Stimulated activated naive CD8-positive, alpha-beta T cell treated with anti-CD3 and anti-CD28 coated beads, Interleukin-15, amount 100 ng/mL, for 72 hours (primary cell): ENCODE data around the gene CALHM3.
A peak's percentile ranks its signal among the peaks of the same experiment; 100 is the strongest.

Experiments used
- ATAC-seq: fragments of 150-1000 bp; cut with Tn5 transposase; 2 replicates; pipeline ENCODE4 v1.10.0; 2021; ENCODE audit warnings: mild to moderate bottlenecking, moderate library complexity
- DNase-seq, 2 donors: peaks; one replicate each; pipeline ENCODE4 v3.0.0; 2021 to 2022
- H3K27ac Mint-ChIP-seq, 2 donors: one replicate each; pipeline ENCODE4 v1.8.0; 2022; ENCODE audit warnings: mild to moderate bottlenecking in 2 of 2, mixed read lengths in 2 of 2, moderate library complexity in 2 of 2
- H3K27me3 Mint-ChIP-seq: one replicate; pipeline ENCODE4 v1.8.0; 2022; ENCODE audit warnings: mixed read lengths
- H3K4me1 Mint-ChIP-seq: one replicate; pipeline ENCODE4 v1.8.0; 2022; ENCODE audit warnings: mild to moderate bottlenecking, mixed read lengths
- H3K4me3 Mint-ChIP-seq, 2 donors: one replicate each; pipeline ENCODE4 v1.8.0; 2022; ENCODE audit warnings: mild to moderate bottlenecking in 2 of 2, mixed read lengths in 2 of 2, moderate library complexity in 1 of 2
- H3K9me3 Mint-ChIP-seq, 2 donors: one replicate each; pipeline ENCODE4 v1.8.0; 2022; ENCODE audit warnings: mixed read lengths in 2 of 2

Gene CALHM3

GRCh38 chr10:103450201-103450695, 28.8 kb downstream of the CALHM3 start:
- Mint-ChIP-seq H3K27me3 (no peaks in the 10 kb centered on the region), H3K4me1 (peaks cover 48% of the 10 kb centered on the region), H3K27ac (no peak overlapping the region), H3K9me3 (no peaks in the 10 kb centered on the region), H3K4me3 (peak overlapping the region; percentile 41 to 65)
- ATAC-seq (no peak), DNase-seq (no peak)

DNA sequence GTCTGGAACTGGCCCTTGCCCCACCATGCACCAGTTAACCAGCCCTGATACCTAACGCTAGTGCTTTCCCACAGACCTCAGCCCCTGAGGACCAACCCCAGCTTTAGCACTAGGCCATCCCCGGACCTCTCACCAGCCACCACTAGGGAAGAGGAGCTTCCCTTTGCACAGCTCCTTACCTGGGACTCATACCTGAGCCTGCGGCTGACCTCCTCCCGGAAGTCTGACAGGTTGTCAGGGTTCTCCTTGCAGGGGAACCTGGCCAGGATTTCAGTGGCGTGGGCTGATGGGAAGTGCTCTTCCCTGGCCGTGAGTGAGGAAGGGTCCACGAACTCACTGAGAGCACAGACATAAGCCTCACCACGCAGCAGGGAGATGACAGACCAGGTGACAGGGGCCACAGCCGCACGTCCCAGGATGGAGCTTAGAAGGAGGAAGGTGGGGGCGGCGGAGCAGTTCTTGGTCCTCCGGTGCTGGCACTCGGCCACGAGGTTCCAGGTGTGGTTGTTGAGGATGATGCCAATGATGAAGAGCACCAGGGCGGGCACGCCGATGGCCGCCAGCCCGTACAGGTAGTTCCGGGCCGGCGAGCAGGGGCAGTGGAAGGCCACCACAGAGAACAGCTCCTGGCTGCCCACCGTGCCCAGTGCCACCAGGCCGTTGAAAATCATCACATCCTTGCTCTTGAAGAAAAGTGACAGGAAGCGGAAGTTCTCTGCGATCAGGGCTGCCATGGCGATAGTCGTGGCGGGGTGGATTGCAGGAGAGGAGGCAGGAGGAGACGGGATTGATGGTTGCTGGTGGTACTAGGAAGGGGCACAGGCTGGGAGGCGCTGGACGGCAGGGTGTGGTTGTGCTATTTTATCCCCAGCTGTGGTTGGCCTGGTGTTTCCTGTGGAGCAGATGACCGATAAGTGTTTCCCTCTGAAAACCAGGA, 29.6 kb downstream of the CALHM3 start:
- DNase-seq (no peak), ATAC-seq (no peak)
- Mint-ChIP-seq H3K27me3 (no peaks in the 10 kb centered on the region), H3K27ac (peak overlapping the region; percentile 2 to 30), H3K9me3 (no peaks in the 10 kb centered on the region), H3K4me3 (no peak overlapping the region), H3K4me1 (peaks cover 48% of the 10 kb centered on the region)

DNA sequence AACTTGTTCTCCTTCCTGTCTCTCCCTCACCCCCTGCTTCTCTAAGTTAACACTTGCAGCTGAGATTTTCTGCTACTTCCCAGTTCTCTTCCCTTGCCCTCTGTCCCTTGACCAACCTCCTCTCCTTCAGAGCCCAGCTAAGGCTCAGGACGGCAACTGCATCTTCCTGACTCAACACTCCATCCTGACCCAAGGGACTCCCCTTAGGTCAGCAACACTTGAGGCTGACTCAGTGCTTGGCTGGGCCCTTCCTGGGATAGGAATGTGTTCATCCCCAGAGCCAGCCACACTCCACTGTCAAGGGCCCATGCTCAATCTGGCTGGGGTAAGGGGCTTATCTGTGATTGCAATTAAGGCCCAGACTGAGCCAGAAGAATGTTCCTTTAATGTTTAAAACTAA, 30.3 kb downstream of the CALHM3 start:
- H3K27ac Mint-ChIP-seq = peak overlapping the region; percentile 44 to 45
- no peak for DNase-seq
- H3K4me3 Mint-ChIP-seq = no peak overlapping the region
- H3K27me3 Mint-ChIP-seq = no peaks in the 10 kb centered on the region
- H3K4me1 Mint-ChIP-seq = peaks cover 47% of the 10 kb centered on the region
- ATAC-seq = no peak
- H3K9me3 Mint-ChIP-seq = no peaks in the 10 kb centered on the region

DNA sequence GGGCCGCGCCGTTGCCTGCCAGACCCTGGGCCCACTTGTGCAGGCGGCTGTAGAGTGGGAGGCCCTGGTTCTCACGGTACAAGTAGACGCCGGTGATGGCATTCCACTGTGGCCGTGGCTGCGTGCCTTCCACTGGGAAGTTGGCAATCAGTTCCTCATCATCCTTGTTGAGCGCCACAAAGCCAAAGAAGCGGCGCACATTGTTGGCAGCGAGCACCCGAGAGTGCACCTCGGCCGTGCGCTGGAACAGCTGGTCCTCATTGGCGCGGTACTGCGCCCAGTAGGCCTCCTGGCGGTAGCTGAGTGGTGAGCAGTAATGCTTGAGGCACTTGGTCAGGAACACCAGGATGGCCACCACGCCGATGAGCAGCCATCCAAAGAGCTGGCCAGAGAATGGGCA, 31.9 kb downstream of the CALHM3 start:
- DNase-seq (no peak), ATAC-seq (no peak)
- Mint-ChIP-seq H3K27me3 (no peaks in the 10 kb centered on the region), H3K4me1 (peaks cover 34% of the 10 kb centered on the region), H3K27ac (no peak overlapping the region), H3K9me3 (no peaks in the 10 kb centered on the region), H3K4me3 (no peak overlapping the region)

DNA sequence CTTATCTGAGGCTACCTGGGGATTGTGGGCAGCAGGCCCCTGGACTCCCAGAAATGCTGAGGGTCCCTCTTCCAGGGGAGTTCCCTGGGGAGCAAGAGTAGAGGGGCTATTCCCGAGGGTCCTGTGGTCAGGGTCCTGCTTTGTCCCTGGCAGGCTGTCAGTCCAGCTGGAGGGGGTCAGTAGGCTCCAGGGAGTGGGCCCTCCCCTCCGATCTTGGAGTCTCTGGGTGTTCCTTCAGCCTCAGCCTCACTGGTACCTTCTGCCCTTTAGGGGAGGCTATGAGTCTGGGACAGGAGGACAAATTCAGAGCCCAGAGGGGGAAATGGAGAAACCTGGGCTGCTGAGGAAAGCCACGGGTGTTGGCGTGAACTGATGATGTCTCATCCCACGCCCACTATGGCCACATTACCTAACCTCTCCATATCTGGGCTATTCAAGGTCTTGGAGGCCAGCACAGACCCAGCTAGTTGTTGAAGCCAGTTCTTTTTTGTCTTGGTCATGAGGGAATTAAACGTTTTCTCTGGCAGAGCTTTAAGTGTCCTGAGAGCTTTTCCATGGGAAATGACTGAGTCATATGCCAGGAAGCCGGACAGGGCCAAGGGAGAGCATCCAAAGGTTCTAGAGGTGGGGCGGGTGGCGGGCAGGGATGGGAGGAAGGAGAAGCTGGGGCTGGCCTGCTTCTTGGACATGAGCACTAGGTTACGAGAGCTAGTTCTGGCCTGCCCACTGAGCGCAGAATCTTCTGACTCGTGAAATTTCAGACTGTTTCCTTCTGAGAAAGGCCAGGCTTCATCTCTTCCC, 33.1 kb downstream of the CALHM3 start:
- ATAC-seq = no peak
- H3K4me1 Mint-ChIP-seq = peaks cover 24% of the 10 kb centered on the region
- H3K27me3 Mint-ChIP-seq = no peaks in the 10 kb centered on the region
- no peaks in the 10 kb centered on the region for H3K9me3 Mint-ChIP-seq
- no peak overlapping the region for H3K4me3 Mint-ChIP-seq
- no peak overlapping the region for H3K27ac Mint-ChIP-seq
- no peak for DNase-seq

DNA sequence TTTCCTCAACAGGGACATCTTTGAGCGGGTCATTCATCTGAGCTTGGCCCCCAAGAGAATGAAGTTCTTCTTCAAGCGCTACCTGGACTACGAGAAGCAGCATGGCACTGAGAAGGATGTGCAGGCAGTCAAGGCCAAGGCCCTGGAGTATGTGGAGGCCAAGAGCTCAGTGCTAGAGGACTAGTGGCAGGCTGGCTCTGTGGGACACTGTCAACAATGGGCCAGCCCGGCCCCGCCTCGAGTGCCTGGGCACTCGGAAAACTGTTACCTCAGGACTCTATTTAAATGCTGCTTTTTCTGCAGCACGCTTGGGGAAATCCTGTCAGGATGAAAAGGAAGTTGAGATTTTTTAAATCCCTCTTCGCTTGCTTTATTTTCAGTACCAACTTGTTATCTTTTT, 33.7 kb downstream of the CALHM3 start:
- Mint-ChIP-seq H3K27me3 (no peaks in the 10 kb centered on the region), H3K9me3 (no peaks in the 10 kb centered on the region), H3K4me1 (peaks cover 18% of the 10 kb centered on the region), H3K4me3 (no peak overlapping the region), H3K27ac (no peak overlapping the region)
- DNase-seq (no peak), ATAC-seq (no peak)

- Mint-ChIP-seq H3K27ac (no peak overlapping the region), H3K4me3 (no peak overlapping the region), H3K4me1 (peaks cover 10% of the 10 kb centered on the region), H3K27me3 (no peaks in the 10 kb centered on the region), H3K9me3 (no peaks in the 10 kb centered on the region)
- DNase-seq (no peak), ATAC-seq (no peak)
Measured at GRCh38 chr10:103444478-103444877, 34.6 kb downstream of the CALHM3 start.

- DNase-seq = no peak
- Mint-ChIP-seq H3K9me3 (no peaks in the 10 kb centered on the region), H3K27ac (peak overlapping the region in 1 of 2 donors; percentile 94), H3K4me1 (peaks cover 2% of the 10 kb centered on the region), H3K27me3 (no peaks in the 10 kb centered on the region), H3K4me3 (no peak overlapping the region)
- ATAC-seq = no peak
Measured at GRCh38 chr10:103443475-103444185, 35.4 kb downstream of the CALHM3 start.

- Mint-ChIP-seq H3K27ac (peak overlapping the region; percentile 68 to 90), H3K9me3 (no peaks in the 10 kb centered on the region), H3K4me3 (no peak overlapping the region), H3K27me3 (no peaks in the 10 kb centered on the region), H3K4me1 (no peaks in the 10 kb centered on the region)
- no peak for ATAC-seq
- no peak for DNase-seq
Measured at GRCh38 chr10:103442031-103442461, 37.0 kb downstream of the CALHM3 start.

DNA sequence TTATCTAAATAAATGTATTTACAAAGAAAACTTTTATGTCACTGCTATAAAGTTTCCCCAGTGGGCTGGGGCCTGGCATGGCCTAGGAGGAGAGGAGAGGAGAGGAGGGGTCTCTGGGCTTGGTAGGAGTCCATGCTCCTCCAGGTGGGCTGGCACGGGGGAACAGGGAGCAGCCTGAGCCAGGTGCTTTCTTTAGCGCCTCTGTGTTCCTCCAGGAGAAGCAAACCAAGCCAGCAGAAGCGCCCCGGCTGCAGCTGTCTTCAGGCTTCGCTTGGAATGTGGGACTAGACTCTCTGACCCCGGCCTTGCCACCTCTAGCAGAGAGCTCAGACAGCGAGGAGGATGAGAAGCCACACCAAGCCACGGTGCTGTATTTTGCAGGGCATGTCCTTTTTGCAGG, 37.4 kb downstream of the CALHM3 start:
- no peak overlapping the region for H3K4me3 Mint-ChIP-seq
- peak overlapping the region; percentile 64 to 90 for H3K27ac Mint-ChIP-seq
- no peaks in the 10 kb centered on the region for H3K9me3 Mint-ChIP-seq
- H3K4me1 Mint-ChIP-seq = no peaks in the 10 kb centered on the region
- no peaks in the 10 kb centered on the region for H3K27me3 Mint-ChIP-seq
- no peak for ATAC-seq
- no peak for DNase-seq

DNA sequence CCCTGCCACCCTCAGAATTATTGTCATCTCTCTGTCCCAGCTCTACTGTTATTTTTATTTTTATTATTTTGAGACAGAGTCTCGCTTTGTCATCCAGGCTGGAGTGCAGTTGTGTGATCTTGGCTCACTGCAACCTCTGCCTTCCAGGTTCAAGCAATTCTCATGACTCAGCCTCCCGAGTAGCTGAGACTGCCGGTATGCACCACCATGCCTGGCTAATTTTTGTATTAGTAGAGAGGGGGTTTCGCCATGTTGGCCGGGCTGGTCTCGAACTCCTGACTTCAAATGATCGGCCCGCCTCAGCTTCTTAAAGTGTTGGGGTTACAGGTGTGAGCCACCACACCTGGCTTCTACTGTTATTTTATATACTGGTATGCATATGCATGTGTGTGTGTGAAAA, 37.8 kb downstream of the CALHM3 start:
- H3K4me1 Mint-ChIP-seq = no peaks in the 10 kb centered on the region

GRCh38 chr10:103440416-103440815, 38.6 kb downstream of the CALHM3 start:
- ATAC-seq (no peak), DNase-seq (no peak)
- H3K27me3 Mint-ChIP-seq = no peaks in the 10 kb centered on the region
- peak overlapping the region in 1 of 2 donors; percentile 87 for H3K27ac Mint-ChIP-seq
- no peaks in the 10 kb centered on the region for H3K9me3 Mint-ChIP-seq
- no peak overlapping the region for H3K4me3 Mint-ChIP-seq
- no peaks in the 10 kb centered on the region for H3K4me1 Mint-ChIP-seq

More for the DNA sequence above, 37.8 kb downstream of the CALHM3 start:
- DNase-seq (no peak), ATAC-seq (no peak)
- no peaks in the 10 kb centered on the region for H3K9me3 Mint-ChIP-seq
- H3K27ac Mint-ChIP-seq = peak overlapping the region in 1 of 2 donors; percentile 64
- no peaks in the 10 kb centered on the region for H3K27me3 Mint-ChIP-seq
- no peak overlapping the region for H3K4me3 Mint-ChIP-seq

GRCh38 chr10:103439776-103440175, 39.3 kb downstream of the CALHM3 start:
- no peak overlapping the region for H3K4me3 Mint-ChIP-seq
- H3K27me3 Mint-ChIP-seq = no peaks in the 10 kb centered on the region
- H3K9me3 Mint-ChIP-seq = no peaks in the 10 kb centered on the region
- H3K4me1 Mint-ChIP-seq = no peaks in the 10 kb centered on the region
- ATAC-seq = no peak
- H3K27ac Mint-ChIP-seq = peak overlapping the region; percentile 79 to 98
- DNase-seq = no peak

- Mint-ChIP-seq H3K27ac (no peak overlapping the region), H3K4me1 (peaks cover 22% of the 10 kb centered on the region), H3K27me3 (no peaks in the 10 kb centered on the region), H3K4me3 (no peak overlapping the region), H3K9me3 (no peaks in the 10 kb centered on the region)
- ATAC-seq (no peak), DNase-seq (no peak)
Measured at GRCh38 chr10:103433858-103434257, 45.2 kb downstream of the CALHM3 start.

DNA sequence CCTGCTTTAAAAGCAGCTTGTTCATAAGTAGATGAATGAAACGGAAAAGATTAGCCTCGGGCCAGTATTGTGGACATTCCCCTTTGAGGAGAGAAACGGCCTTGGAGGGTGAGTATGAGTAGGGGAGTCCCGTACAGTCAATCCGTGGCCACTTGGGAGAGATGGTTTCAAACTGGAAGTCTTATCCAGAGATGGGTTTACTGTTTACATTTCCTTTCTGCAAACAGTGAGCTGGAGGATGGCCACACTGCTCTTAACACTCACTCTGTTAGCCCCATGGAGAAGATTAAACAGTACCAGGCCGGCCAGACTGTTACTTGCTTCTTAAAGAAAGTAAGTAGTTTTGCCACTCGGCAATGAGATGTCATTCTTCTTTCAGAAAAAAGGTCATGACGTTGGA, 47.1 kb downstream of the CALHM3 start:
- H3K9me3 Mint-ChIP-seq = no peaks in the 10 kb centered on the region
- H3K4me3 Mint-ChIP-seq = no peak overlapping the region
- DNase-seq (no peak), ATAC-seq (no peak)
- peak overlapping the region in 1 of 2 donors; percentile 72 for H3K27ac Mint-ChIP-seq
- peaks cover 41% of the 10 kb centered on the region for H3K4me1 Mint-ChIP-seq
- no peaks in the 10 kb centered on the region for H3K27me3 Mint-ChIP-seq
